Amniotic stem cell (primary cell): ENCODE data around the gene RPS6KA1.
"Not testable (repeated sequence)": the region's sequence is repeated elsewhere in the genome, so short reads cannot be mapped to it uniquely, and the experiment has no call there.

Experiments used
- DNase-seq: peaks from one replicate; lab custom pipeline; 2025; lab: John Stamatoyannopoulos, UW

Gene RPS6KA1

DNA sequence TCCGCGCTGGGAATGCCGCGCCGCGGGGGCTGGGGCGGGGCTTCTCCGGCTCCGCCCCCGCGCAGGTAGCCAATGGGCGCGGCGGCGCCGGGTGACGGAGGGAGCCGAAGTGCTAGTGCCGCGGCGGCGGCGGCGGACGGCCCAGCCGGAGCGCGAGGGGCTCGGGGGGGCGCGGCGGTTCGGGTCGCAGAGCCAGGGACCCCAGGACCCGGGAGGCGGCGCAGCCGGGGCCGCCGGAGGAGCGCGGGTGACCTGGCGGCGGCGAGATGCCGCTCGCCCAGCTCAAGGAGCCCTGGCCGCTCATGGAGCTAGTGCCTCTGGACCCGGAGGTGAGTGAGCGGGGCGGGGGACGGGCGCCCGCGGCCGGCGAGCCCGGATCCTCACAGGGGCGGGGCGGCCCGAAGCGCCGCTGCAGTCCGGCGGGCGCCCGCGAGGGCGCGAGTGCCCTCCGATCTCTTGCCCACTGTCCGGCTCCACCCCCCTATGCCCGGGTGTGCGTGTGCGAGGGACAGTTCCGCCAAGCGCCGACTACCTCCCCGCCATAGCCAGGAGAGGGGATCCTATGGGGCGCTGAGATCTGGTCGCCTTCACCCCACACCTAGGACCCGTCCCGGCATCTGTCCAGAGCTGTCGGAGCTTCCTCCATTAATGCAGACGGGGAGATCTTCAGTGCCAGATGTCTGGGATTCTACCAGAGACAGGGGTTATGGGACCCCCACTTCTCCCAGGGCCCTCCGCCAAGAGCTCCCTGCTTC is at the start of gene RPS6KA1:
TSS of gene RPS6KA1 (plus strand) at position 107 of the 755 bp plus-strand sequence. CDS start at position 267, 160 bp downstream.
- DNase-seq, result peak; percentile 29

DNA sequence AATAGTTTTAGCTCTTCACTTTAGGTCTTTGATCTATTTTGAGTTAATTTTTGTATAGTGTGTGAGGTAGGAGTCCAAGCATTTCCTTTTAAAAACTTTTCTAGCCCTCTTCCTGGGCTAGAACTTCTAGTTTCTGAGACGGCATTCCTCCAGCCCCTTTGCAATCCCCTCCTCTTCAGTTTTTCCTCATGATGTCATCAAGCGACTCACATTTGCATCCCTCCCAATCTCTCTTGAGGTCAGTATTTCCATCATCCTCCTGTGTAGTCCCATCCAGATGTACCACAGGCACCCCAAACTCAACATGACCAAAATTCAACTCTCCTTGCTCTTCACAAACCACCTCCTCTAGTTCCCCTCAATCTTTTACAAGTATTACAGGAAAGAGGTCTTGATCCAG is 46.6 kb upstream of the RPS6KA1 start:
- DNase-seq, result no peak

DNA sequence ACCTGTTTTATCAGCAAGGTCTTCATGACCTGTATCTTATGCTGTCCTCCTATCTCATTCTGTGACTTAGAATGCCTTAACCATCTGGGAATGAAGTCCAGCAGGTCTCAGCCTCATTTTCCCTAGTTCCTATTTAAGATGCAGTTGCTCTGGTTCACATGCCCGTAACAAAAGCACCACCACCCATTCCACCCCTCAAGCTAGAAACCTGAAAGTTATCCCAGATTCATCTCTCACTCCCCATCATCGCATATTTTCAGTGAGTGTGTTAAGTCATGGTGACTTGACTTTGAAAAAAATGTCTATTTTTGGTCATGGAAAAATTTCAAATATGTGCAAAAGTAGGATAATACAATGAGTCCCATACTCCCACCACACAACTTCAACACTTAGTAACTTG is 45.6 kb upstream of the RPS6KA1 start:
- DNase-seq, result no peak

DNA sequence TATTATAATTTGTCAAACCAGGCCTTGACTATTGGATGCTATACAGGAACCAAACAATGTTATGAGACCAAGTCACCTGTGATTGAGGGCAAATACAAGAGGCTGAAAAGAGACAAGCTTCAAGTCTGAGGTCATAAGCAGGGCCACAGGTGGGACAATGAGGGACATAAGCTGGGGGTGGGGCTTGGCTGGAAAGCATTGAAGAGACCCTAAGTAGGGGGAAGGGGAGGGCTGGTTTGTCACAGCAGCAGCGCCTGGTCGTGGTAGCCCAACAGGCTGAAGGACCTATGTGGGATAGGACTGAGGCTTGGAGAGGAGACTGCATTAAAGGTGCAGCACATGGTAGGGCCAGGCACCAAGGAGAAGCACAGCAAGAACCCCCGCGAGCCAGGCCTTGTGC is 39.4 kb upstream of the RPS6KA1 start:
- no peak for DNase-seq

DNA sequence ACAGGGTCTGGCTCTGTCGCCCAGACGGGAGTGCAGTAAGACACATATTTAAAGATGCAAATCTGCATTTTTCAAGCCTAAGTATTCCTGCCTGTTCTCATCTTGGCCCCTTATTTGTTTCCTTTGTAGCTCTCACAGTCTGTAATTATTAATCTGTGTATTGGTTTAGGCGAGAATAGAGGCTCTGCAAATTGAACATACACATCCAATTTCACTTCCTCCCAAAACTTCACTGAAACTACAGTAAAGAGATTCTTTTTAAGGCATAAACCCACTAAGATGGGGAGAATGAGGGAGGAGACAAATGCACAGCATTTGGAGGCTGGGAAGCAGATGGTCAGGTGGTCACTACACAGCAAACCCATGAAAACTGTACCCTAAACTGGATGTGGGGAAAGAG is 36.3 kb upstream of the RPS6KA1 start:
- no peak for DNase-seq

DNA sequence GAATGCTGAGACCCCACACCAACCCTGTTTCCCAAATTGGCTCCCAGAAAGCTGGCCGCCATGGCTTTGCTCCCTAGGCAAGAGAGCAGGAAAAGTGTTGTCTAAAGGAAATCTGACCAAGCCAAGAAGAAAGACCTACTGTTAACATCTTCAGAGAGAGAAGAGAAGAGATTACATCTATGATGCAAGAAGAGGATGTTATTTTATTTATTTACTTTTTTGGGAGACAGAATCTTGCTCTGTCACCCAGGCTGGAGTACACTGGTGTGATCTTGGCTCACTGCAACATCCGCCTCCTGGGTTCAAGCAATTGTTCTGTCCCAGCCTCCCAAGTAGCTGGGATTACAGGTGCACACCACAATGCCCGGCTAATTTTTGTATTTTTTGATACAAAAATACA is 35.6 kb upstream of the RPS6KA1 start:
- DNase-seq, result no peak

DNA sequence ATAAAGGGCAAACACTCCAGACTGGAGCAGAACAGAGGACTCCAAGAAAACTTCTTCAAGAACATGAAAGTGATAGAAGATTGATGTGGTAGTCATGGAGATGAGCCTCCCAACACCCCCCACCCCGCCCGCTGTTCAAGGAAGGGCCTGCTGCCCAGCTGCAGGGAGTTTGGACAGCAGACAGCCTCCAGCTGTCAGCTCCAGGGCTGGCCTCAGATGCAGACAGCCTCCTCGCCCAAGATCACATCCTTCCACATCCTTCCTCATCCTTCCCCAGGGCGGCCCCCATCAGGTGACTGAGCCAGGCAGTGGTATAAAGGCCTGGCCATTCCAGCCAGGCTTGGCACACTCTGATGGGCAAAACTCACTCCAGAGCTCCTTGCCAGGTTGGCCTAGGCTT is 32.7 kb upstream of the RPS6KA1 start:
- no peak for DNase-seq

DNA sequence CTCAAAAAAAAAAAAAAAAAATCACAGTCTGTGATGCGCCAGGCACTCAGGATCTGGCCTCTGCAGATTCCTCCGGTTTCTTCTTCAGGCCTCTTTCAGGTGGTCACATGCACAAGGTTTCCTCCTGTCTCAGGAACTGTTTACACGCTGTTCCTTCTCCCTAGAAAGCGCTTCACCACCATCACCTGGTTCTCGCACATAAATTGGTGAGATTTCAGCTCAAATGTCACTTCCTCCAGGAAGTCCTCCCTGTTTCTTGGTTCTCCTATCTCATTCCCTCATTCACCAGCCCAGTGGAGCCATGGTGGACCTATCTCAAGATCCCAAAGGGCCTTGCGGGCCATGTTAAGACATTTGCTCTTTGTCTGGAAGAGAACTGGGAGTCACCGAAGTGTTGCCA is 30.7 kb upstream of the RPS6KA1 start:
- DNase-seq, result no peak

DNA sequence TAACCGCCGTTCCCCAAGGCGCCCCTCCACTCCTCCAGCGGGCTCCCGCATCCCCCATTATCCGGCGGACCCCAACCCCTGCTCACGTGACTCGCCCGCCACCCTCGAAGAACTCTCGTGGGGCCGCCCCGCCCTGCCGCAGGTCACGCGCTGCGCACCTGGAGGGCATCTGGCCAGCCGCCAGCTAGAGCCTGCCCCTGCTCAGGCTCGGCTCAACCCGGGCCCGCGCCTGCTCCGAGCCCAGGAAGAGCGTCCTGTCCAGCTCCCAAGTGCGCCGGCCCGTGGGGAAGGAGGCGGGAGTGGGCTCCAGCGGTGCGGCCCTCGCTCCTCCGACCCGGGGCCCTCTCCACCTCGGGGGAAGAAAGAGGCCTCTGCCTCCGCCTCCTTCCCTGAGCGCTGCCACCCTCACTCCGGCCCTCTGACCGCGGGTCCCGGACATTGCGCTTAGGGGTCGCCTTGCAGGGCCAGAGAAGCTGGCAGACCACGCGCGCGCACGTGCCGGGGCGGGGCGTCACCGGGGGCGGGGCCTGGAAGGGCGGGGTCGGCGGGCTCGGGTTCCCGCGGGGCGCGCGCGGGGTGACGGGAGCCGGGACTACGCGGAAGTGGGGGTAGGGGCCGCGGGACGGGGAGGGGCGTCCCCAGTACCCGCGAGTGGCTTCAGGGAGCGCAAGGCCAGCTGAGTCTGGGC is 28.9 kb upstream of the RPS6KA1 start:
- peak; percentile 83 for DNase-seq

DNA sequence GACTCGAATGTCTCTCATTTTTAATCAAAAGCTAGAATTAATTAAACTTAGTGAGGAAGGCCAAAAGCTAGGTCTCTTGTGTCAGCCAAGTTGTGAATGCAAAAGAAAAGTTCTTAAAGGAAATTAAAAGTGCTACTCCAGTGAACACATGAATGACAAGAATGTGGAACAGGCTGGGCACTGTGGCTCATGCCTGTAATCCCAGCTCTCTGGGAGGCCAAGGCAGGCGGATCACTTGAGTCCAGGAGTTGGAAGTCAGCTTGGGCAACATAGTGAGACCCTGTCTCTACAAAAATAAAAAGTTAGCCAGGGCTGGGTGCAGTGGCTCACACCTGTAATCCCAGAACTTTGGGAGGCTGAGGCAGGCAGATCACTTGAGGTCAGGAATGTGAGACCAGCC is 18.9 kb upstream of the RPS6KA1 start:
- DNase-seq, result not testable (repeated sequence)

DNA sequence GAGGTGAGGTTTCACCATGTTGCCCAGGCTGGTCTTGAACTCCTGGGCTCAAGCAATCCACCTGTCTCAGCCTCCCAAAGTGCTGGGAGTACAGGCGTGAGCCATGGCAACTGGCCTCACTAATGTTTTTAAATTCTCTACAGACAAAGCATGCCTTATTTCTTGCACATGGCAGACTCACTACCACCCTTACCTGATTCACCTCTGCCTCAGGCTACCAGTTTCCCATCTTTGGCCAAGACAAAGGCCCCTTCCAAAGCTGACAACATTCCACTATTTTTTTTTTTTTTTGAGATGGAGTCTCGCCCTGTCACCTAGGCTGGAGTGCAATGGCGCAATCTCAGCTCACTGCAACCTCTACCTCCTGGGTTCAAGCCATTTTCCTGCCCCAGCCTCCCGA is 13.7 kb upstream of the RPS6KA1 start:
- DNase-seq, result not testable (repeated sequence)

DNA sequence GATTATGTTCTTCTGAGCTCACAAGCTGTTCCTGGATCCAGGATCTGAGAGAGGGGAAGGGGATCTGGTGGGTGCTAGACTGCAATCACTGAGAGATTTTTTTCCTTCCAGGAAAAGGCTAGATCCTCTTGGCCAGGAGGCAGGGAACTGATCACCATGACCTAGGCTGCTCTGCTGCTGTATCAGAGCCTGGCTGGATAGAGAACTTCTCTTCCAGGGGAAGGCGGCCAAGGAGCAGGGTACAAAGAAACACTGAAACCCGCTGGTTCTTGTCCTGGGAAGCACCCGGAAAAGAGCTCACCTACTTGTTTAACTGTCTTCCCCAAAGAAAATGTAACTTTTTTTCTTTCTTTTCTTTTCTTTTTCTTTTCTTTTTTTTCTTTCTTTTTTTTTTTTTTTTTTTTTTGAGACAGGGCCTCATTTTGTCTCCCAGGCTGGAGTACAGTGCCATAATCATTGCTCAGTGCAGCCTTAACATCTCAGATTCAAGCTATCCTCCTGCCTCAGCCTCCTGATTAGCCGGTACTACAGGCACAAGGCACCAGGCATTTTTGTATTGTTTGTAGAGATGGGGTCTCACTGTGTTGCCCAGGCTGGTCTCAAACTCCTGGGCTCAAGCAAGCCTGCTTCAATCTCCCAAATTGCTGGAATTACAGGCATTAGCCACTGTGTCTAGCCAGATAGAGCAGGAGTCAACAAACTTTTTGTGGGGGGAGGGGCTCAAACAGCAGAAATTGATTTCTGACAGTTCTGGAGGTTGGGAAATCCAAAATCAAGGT is 12.4 kb upstream of the RPS6KA1 start:
- no peak for DNase-seq

DNA sequence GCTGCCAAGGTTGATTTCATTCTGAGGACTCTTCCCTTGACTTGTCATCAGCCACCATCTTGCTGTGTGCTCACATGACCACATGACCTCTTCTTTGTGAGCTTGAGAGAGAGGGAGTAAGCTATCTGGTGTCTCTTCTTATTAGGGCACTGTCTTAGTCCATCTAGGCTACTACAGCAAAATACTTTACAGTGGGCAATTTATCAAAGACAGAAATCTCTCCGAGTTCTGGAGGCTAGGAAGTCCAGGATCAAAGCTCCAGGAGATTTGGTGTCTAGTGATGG is 11.9 kb upstream of the RPS6KA1 start:
- DNase-seq, result no peak

DNA sequence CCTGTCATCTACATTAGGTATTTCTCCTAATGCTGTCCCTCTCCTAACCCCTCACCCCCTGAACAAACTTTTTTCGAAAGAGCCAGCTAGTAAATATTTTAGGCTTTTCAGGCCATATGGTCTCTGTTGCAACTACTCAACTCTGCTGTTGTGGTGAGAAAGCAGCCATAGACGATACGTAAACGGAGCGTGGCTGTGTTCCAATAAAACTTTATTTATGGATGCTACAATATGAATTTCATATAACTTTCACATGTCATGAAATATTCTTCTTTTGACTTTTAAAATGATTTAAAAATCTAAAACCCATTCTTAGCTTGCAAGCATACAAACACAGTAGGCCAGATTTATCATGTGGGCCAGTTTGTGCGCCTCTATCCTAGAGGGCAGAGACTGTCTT is 11.2 kb upstream of the RPS6KA1 start:
- no peak for DNase-seq

DNA sequence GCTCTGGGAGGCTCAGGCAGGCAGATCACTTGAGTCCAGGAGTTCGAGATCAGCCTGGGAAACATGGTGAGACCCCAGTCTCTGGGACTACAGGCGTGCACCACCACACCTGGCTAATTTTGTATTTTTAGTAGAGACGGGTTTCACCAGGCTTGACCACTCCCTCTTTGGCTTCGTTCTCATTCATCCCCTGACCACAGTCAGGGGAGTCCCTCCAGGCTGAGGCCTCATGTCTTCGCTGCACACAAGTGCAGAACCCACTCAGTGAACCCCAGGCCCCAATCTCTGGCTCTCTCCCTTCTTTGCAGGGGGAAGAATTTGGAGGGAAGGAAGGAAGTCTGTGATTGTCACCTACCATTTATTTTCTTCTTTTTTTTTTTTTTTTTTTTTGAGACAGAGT is 9.2 kb upstream of the RPS6KA1 start:
- DNase-seq, result no peak

DNA sequence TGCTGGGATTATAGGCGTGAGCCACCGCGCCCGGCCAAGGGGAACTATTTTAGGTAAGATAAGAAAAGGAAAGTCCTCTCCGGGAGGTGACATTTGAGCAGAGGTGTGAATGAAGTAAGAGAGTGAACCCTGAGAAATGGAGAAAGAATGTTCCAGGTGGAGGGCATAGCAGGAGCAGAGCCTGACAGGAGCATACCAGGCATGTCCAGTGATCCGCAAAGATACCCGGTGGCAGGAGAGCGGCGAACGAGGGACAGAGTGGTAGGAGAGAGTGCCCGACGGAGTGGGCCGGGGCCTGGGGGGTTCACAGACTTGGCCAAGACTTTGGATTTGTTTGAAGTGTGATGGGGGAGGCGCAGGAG is 7.9 kb upstream of the RPS6KA1 start:
- no peak for DNase-seq

DNA sequence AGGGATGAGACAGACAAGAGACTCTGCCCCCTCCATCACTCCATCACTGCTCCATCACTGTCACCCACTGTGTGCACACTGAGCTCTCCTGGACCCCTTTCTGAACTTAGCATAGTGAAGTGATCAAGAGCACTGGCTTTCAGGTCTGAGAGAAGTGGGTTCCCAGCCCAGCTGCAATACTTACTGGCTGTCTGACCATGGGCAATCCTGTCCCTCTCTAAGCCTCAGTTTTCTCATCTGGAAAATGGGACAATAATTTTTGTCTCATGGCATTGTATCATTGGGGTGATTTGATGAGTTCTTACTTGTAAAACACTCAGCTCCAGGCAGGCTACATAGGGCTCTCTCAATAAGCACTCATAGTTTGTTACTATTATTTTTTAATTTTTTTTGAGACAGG is 7.5 kb upstream of the RPS6KA1 start:
- no peak for DNase-seq

DNA sequence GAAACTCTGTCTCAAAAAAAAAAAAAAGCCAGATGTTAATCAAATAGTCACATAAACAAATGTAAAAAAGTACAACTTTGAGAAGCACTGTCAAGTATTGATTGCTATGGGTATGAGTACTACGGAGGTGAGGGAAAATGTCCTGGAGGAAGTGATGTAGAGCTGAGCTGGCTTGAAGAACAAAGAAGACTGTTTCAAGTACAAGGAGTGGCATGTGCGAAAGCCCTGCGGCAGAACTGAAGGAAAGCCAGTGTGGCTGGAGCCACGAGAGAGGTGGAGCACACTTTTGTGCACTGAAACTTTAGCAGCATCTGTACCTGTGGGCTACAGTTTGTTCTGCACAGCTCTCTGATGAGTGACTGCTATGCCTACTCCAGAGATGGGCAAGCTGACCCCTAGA is 5.4 kb upstream of the RPS6KA1 start:
- no peak for DNase-seq

DNA sequence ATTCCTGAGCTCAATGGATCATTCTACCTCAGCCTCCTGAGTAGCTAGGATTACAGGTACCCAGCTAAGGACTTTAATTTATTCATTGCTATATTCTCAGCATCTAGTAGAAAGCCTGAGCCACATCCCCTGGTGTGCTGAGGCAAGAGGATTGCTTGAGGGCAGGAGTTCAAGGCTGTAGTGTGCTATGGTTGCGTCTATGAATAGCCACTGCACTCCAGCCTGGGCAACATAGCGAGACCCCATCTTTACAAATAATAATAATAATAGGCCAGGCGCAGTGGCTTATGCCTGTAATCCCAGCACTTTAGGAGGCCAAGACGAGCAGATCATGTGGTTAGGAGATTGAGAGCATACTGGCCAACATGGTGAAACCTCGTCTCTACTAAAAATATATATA is 3.3 kb upstream of the RPS6KA1 start:
- no peak for DNase-seq

DNA sequence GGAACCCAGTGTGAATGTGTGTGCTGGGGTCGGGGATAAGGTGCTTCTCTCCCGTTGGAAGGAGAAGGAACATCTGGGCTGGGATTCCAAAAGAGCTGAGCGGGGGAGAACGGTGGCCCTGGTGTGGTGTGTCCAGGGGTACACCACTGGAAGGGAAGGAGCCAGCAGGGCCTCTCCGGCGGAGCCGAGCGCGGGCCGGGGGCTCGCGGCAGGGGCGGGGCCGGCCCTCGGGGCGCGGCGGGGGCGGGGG is 231 bp upstream of the RPS6KA1 start:
- no peak for DNase-seq

DNA sequence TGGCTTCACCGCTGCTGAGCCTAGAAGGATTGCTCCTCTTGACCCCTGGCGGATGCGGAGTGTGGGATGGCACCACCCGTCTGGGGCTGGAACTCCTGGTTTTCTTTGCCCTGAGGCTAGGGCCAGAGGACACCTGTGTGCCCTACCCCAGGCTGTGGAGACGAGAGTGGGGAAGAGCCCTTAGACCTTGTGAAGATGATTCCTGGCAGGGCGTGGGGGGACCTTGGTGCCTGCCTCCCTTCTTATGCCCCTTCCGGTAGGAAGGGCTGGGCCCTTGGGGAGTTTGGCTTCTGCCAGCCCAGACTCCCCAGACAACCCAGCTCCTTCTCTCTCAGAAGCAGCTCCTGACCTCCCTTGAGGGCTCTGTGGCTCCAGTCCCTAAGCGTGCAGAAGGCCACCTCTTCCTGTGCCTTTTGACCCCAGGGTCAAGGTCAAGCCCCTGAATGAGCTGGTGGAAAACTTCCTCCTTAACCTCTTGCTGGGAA is 891 bp downstream of the RPS6KA1 start:
- no peak for DNase-seq

DNA sequence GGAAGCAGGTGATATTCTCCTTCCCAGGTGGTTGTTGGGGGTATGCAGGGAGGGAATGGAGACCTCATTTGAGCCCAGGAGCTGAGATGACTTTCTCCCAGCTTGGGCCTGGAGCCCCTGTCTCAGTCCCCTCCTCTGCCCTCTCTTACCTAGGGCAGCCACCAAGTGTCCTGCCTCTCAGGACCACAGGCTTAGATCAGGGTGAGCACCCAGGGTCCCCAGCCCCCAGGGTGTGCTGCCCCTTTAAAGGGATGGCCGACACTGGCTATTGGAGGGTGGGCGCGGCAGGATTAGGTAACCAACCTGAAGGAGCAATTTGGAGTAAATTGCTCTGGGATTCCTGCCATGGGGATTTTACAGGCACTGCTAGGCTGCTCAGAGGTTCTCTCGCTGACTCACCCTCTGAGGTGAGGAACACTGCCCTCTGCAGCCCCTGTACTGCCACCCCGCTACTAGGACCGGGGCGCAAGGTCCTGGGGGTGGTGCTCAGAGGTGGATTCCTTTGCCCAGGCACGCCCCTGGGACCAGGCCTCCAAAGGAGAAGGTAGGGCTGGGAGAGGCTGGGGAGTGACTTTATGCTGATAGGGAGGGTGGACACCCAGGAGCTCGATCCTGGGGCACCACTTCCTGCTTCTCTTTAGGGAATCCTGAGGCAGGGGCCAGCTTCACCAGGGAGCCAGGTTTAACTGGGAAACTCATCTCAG is 1.5 kb downstream of the RPS6KA1 start:
- DNase-seq, result no peak

DNA sequence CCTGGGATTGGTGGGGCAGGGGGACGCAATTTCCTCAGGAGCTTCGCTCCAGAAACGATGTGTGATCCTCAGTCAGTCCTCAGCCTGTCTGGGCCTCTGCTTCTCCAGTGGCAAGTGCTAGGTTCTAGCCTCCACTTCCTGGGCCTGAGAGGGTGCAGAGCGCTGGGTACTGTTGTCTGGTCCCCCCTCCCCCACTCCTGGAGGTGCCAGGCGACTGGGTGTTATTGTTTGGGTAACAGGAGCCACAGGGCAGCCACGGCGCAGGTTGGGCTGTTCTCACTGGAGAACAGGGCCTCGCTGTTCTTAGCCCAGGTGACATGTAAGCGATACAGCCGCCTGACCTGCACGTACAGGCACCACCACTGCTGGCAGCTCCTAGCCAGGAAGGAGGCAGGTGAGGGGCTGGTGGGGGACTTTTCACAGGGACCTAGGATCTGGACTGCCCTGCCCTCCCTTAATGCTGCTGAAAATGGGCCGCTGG is 2.1 kb downstream of the RPS6KA1 start:
- DNase-seq, result no peak
